Loucy (cell line): Measurements from ENCODE around the gene EPHB1.

ENCODE experiments used
- CTCF ChIP-seq: fragments of 200-600 bp; sonication (generic); conservative IDR thresholded peaks from 2 replicates; pipeline ENCODE4 v1.5.1; 2014; ENCODE audit warnings: mild to moderate bottlenecking, antibody characterized with exemption, low read length
- EZH2phosphoT487 ChIP-seq: fragments of 200-600 bp; IDR thresholded peaks from 2 replicates; pipeline ENCODE4 v1.6.1; 2018; ENCODE audit warnings: antibody characterized with exemption, mild to moderate bottlenecking, moderate library complexity, borderline replicate concordance

GRCh38 chr3:135242285-135242684, 447.2 kb downstream of the EPHB1 start:
- TF ChIP-seq CTCF (no peak), EZH2phosphoT487 (no peak)
